Astrocyte (in vitro differentiated cells and primary cell): ENCODE data around the gene ZNF718.
"Not testable (repeated sequence)": the region's sequence is repeated elsewhere in the genome, so short reads cannot be mapped to it uniquely, and the experiment has no call there.

ENCODE experiments used
- EZH2 ChIP-seq: IDR thresholded peaks from 2 replicates; pipeline ENCODE4 v1.6.1; 2012; ENCODE audit warnings: mild to moderate bottlenecking, low read length, inconsistent platforms; ENCODE audit not compliant: insufficient read depth
- TF ChIP-seq, protein P1 (sequence below): IDR thresholded peaks from 2 replicates; pipeline ENCODE4 v1.5.1; 2011; ENCODE audit warnings: low read depth, mild to moderate bottlenecking, inconsistent platforms, low read length, moderate library complexity; ENCODE audit not compliant: insufficient read depth

DNA sequence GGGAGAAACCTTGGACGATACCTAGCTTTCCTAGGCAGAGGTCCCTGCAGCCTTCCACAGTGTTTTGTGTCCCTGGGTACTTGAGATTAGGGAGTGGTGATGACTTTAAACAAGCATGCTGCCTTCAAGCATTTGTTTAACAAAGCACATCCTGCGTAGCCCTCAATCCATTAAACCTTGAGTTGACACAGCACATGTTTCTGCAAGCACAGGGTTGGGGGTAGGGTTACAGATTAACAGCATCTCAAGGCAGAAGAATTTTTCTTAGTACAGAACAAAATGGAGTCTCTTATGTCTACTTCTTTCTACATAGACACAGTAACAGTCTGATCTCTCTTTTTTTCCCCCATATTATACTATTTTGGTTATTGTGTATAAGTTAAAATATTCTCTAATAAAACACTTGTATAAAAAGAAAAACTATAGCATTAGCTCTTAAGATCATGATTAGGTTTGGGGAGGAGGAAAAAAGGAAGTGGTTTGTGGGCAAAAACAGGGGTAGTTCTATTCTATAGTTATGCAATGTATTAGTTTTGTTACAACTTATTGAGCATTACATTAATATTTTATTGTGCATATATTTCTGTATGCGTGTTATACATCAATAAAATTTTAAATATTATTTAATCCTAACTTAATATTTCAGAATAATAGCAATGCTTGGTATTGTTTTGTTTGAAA, 84.3 kb downstream of the ZNF718 start:
- TF ChIP-seq, protein P1, sequence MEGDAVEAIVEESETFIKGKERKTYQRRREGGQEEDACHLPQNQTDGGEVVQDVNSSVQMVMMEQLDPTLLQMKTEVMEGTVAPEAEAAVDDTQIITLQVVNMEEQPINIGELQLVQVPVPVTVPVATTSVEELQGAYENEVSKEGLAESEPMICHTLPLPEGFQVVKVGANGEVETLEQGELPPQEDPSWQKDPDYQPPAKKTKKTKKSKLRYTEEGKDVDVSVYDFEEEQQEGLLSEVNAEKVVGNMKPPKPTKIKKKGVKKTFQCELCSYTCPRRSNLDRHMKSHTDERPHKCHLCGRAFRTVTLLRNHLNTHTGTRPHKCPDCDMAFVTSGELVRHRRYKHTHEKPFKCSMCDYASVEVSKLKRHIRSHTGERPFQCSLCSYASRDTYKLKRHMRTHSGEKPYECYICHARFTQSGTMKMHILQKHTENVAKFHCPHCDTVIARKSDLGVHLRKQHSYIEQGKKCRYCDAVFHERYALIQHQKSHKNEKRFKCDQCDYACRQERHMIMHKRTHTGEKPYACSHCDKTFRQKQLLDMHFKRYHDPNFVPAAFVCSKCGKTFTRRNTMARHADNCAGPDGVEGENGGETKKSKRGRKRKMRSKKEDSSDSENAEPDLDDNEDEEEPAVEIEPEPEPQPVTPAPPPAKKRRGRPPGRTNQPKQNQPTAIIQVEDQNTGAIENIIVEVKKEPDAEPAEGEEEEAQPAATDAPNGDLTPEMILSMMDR = not testable (repeated sequence)
- not testable (repeated sequence) for TF ChIP-seq EZH2
